ENCODE measurements around the gene NGFR. TPM values are rescaled to one million over a fixed set of nuclear protein-coding genes. Genes with fewer than 3 reads are reported as not detected.

Gene NGFR
- total RNA-seq, 1 donor from 2014 or later = 0.53 TPM

- FAIRE-seq = no peak
- DNase-seq (ENCODE audit: low read depth) = no peak
- Histone ChIP-seq H3K27me3 (ENCODE audit: control insufficient read depth, insufficient read depth, low read length) (peaks cover 32% of the 10 kb centered on the region), H3K36me3 (ENCODE audit: control insufficient read depth, insufficient read depth, low read length) (no peaks in the 10 kb centered on the region), H3K4me3 (ENCODE audit: low read depth, low read length) (no peak overlapping the region)
- no peak for TF ChIP-seq CTCF (IDR thresholded peaks at IDR 0.05; ENCODE audit: insufficient read depth, low read length, severe bottlenecking)
Observed at GRCh38 chr17:49465331-49465903, 29.7 kb upstream of the NGFR start.

- Histone ChIP-seq H3K36me3 (ENCODE audit: control insufficient read depth, insufficient read depth, low read length) (no peaks in the 10 kb centered on the region), H3K27me3 (ENCODE audit: control insufficient read depth, insufficient read depth, low read length) (peaks cover 37% of the 10 kb centered on the region), H3K4me3 (ENCODE audit: low read depth, low read length) (no peak overlapping the region)
- no peak for TF ChIP-seq CTCF (IDR thresholded peaks at IDR 0.05; ENCODE audit: insufficient read depth, low read length, severe bottlenecking)
- DNase-seq (ENCODE audit: low read depth) = no peak
- no peak for FAIRE-seq
Observed at GRCh38 chr17:49466436-49466835, 28.7 kb upstream of the NGFR start.

- DNase-seq (ENCODE audit: low read depth) (no peak), FAIRE-seq (no peak)
- H3K36me3 ChIP-seq (ENCODE audit: control insufficient read depth, insufficient read depth, low read length) = no peaks in the 10 kb centered on the region
- no peak overlapping the region for H3K4me3 ChIP-seq (ENCODE audit: low read depth, low read length)
- no peak for TF ChIP-seq CTCF (IDR thresholded peaks at IDR 0.05; ENCODE audit: insufficient read depth, low read length, severe bottlenecking)
- peaks cover 41% of the 10 kb centered on the region for H3K27me3 ChIP-seq (ENCODE audit: control insufficient read depth, insufficient read depth, low read length)
Observed at GRCh38 chr17:49467175-49467574, 27.9 kb upstream of the NGFR start.

- Histone ChIP-seq H3K36me3 (ENCODE audit: control insufficient read depth, insufficient read depth, low read length) (no peaks in the 10 kb centered on the region), H3K4me3 (ENCODE audit: low read depth, low read length) (no peak overlapping the region), H3K27me3 (ENCODE audit: control insufficient read depth, insufficient read depth, low read length) (peaks cover 46% of the 10 kb centered on the region)
- peak; percentile 68 for FAIRE-seq
- DNase-seq (ENCODE audit: low read depth) = no peak
- TF ChIP-seq CTCF (IDR thresholded peaks at IDR 0.05; ENCODE audit: insufficient read depth, low read length, severe bottlenecking) = no peak
Observed at GRCh38 chr17:49468811-49469385, 26.2 kb upstream of the NGFR start.

GRCh38 chr17:49469831-49470810 lies 25.0 kb upstream of the NGFR start:
- TF ChIP-seq CTCF (IDR thresholded peaks at IDR 0.05; ENCODE audit: insufficient read depth, low read length, severe bottlenecking) = no peak
- Histone ChIP-seq H3K27me3 (ENCODE audit: control insufficient read depth, insufficient read depth, low read length) (peaks cover 43% of the 10 kb centered on the region), H3K4me3 (ENCODE audit: low read depth, low read length) (no peak overlapping the region), H3K36me3 (ENCODE audit: control insufficient read depth, insufficient read depth, low read length) (no peaks in the 10 kb centered on the region)
- FAIRE-seq (no peak), DNase-seq (ENCODE audit: low read depth) (no peak)

Data from bronchial epithelial cell (primary cell).